MM.1S (cell line): ENCODE data around the gene OBSL1.

Source experiments
- CTCF ChIP-seq: fragments of 300-600 bp; sonication (generic); IDR thresholded peaks from 2 replicates; pipeline ENCODE4 v1.5.1; 2016; ENCODE audit warnings: antibody characterized with exemption, low read length, mixed read lengths
- EZH2 ChIP-seq: fragments of 300-600 bp; sonication (generic); optimal IDR thresholded peaks from 2 replicates; pipeline ENCODE3; 2017; ENCODE audit warnings: low read depth, mild to moderate bottlenecking, antibody characterized with exemption, low read length, mixed read lengths
- EZH2phosphoT487 ChIP-seq: fragments of 300-600 bp; sonication (generic); IDR thresholded peaks from 2 replicates; pipeline ENCODE4 v1.6.1; 2018; ENCODE audit warnings: antibody characterized with exemption, low read length

- TF ChIP-seq CTCF: no peak
- TF ChIP-seq EZH2: no peak
- TF ChIP-seq EZH2phosphoT487: no peak
Measured at GRCh38 chr2:219542931-219543595, 28.3 kb downstream of the OBSL1 start.
